Right lobe of liver (tissue), 6 donors: ENCODE measurements around the gene TNFRSF19. TPM values are rescaled to one million over a fixed set of nuclear protein-coding genes. Genes with fewer than 3 reads are reported as not detected.

Source experiments
- ATAC-seq, 4 donors: fragments of 200-7000 bp; cut with Tn5 transposase; one replicate each; pipeline ENCODE4 v1.9.1; 2020; ENCODE audit warnings: mild to moderate bottlenecking in 4 of 4, moderate library complexity in 4 of 4
- DNase-seq, 3 donors: peaks; one replicate each; pipeline ENCODE4 v3.0.0-alpha.2; 2020
- H3K27ac ChIP-seq, 3 donors: fragments of 200-600 bp; one replicate each; pipeline ENCODE4 v1.8.0; 2022
- H3K27me3 ChIP-seq, 2 donors: fragments of 200-600 bp; one replicate each; pipeline ENCODE4 v1.8.0; 2022
- H3K36me3 ChIP-seq, 4 donors: fragments of 200-600 bp; sonication (generic) in 1 of 4; one replicate each; pipeline versions ENCODE4 v1.5.1 to v1.8.0; 2017 to 2022; ENCODE audit warnings: control low read depth in 1 of 4
- H3K4me1 ChIP-seq, 4 donors: fragments of 200-600 bp; sonication (generic) in 1 of 4; one replicate each; pipeline versions ENCODE4 v1.5.1 to v1.8.0; 2017 to 2022; ENCODE audit warnings: control low read depth in 1 of 4
- H3K4me3 ChIP-seq, 3 donors: fragments of 200-600 bp; one replicate each; pipeline ENCODE4 v1.8.0; 2022
- H3K9me3 ChIP-seq, 4 donors: fragments of 200-600 bp; sonication (generic) in 1 of 4; one replicate each; pipeline versions ENCODE4 v1.5.1 to v1.8.0; 2017 to 2022; ENCODE audit warnings: control low read depth in 1 of 4
- CTCF ChIP-seq, 4 donors: fragments of 200-600 bp in 3 of 4; fragments of 450-650 bp in 1 of 4; IDR thresholded peaks; one replicate each; pipeline versions ENCODE4 v1.5.1 to v1.8.0; 2016 to 2022; ENCODE audit warnings: antibody characterized with exemption in 4 of 4, mild to moderate bottlenecking in 2 of 4
- POLR2A ChIP-seq: fragments of 450-650 bp; IDR thresholded peaks from one replicate; pipeline ENCODE4 v1.6.1; 2017; ENCODE audit warnings: antibody characterized with exemption, mild to moderate bottlenecking
- WGBS: methylation state at CpG from one replicate; pipeline ENCODE4 v1.1.6; 2018; ENCODE audit warnings: low coverage, low lambda C conversion rate; ENCODE audit not compliant: insufficient coverage; ENCODE audit errors: missing lambda C conversion rate; 5-methylcytosine and 5-hydroxymethylcytosine counted together
- intact Hi-C, 2 donors: fragments of 100-400 bp; cut with DNase I; formaldehyde crosslinking; loops; one replicate each; pipeline versions ENCODE4 v1.11.2 to v1.14.1; 2022
- total RNA-seq, 6 experiments: library from RNA; depleted of rRNA in 2 of 6; stranded (reverse); fragments of >200 nt in 2 of 6; fragmentation: NEBNext Ultra II Directional in 3 of 6; extraction: Animal tissue kit (Norgen Biotek cat#: 25700) in 3 of 6; gene quantifications; one replicate each; pipeline versions ENCODE4 v1.1.0 to v1.2.4, GENCODE V29; 2016 to 2023
- donor health status: DM: no; HTN: yes; CAD: no.
- donor health status: DM: no; HTN: no; CAD: no.
- donor health status: DM: no; HTN: no; CAD: no.
- donor health status: DM: no; HTN: yes; CAD: no.
- donor health status: DM: no; HTN: yes; CAD: no.

Gene TNFRSF19
- total RNA-seq, 6 experiments from 2014 or later = 0.06 to 0.37 (median 0.29) TPM; not detected in 1

- TF ChIP-seq POLR2A = no peak
- no peak for TF ChIP-seq CTCF (IDR thresholded peaks at IDR 0.05)
- ATAC-seq (peak; percentile 48 to 58 (median 56)), DNase-seq (no peak)
- no peaks in the 10 kb centered on the region for H3K9me3 ChIP-seq
- H3K4me3 ChIP-seq = peak overlapping the region in 1 of 3 donors; percentile 14
- H3K27ac ChIP-seq = peak overlapping the region in 1 of 3 donors; percentile 43
- 11% methylated on average over 7 of the region's 7 CpGs for WGBS
- H3K27me3 ChIP-seq = no peaks in the 10 kb centered on the region
- H3K36me3 ChIP-seq = no peaks in the 10 kb centered on the region
- peaks cover 0 to 12% (median 0%) of the 10 kb centered on the region in 4 donors for H3K4me1 ChIP-seq
- intact Hi-C loops = no loop called here
Observed at GRCh38 chr13:23609414-23609760, 39.2 kb downstream of the TNFRSF19 start.

- DNase-seq (no peak), ATAC-seq (peak in 3 of 4 donors; percentile 37 to 54 (median 51))
- Histone ChIP-seq H3K9me3 (no peaks in the 10 kb centered on the region), H3K27me3 (no peaks in the 10 kb centered on the region), H3K27ac (peak overlapping the region in 1 of 3 donors; percentile 43), H3K36me3 (no peaks in the 10 kb centered on the region), H3K4me3 (no peak overlapping the region), H3K4me1 (peaks cover 0 to 12% (median 0%) of the 10 kb centered on the region in 4 donors)
- intact Hi-C loops = no loop called here
- TF ChIP-seq POLR2A = no peak
- no peak for TF ChIP-seq CTCF (IDR thresholded peaks at IDR 0.05)
- WGBS = 12% methylated on average over 3 of the region's 3 CpGs
Observed at GRCh38 chr13:23609874-23610576, 39.8 kb downstream of the TNFRSF19 start.

- H3K27me3 ChIP-seq = no peaks in the 10 kb centered on the region
- no peak overlapping the region for H3K4me3 ChIP-seq
- no peaks in the 10 kb centered on the region for H3K9me3 ChIP-seq
Observed at GRCh38 chr13:23610966-23611491, 40.8 kb downstream of the TNFRSF19 start.

GRCh38 chr13:23612182-23612581 is 42.0 kb downstream of the TNFRSF19 start:
- 70% methylated on average over 1 of the region's 1 CpG for whole genome bisulfite sequencing
- DNase-seq = no peak
- intact Hi-C loops = no loop called here
- TF ChIP-seq POLR2A (no peak), CTCF (IDR thresholded peaks at IDR 0.05) (no peak)
- no peaks in the 10 kb centered on the region for H3K27me3 ChIP-seq
- no peaks in the 10 kb centered on the region for H3K36me3 ChIP-seq
- no peak overlapping the region for H3K4me3 ChIP-seq
- no peak for ATAC-seq
- H3K4me1 ChIP-seq = peaks cover 0 to 12% (median 0%) of the 10 kb centered on the region in 4 donors
- H3K9me3 ChIP-seq = no peaks in the 10 kb centered on the region
- no peak overlapping the region for H3K27ac ChIP-seq

More at GRCh38 chr13:23610966-23611491, 40.8 kb downstream of the TNFRSF19 start:
- H3K36me3 ChIP-seq = no peaks in the 10 kb centered on the region
- H3K4me1 ChIP-seq = peaks cover 0 to 12% (median 0%) of the 10 kb centered on the region in 4 donors
- no peak for DNase-seq
- intact Hi-C loops = no loop called here
- WGBS = 52% methylated on average over 2 of the region's 2 CpGs
- H3K27ac ChIP-seq = no peak overlapping the region
- peak; percentile 47 to 63 (median 52) for ATAC-seq
- no peak for TF ChIP-seq CTCF (IDR thresholded peaks at IDR 0.05)
